Activated naive CD4-positive, alpha-beta T cell treated with anti-CD3 and anti-CD28 coated beads, Interleukin-2, amount 10 ng/mL, durations not matched to agents 7 days and 5 days (primary cell): ENCODE measurements around the gene NCBP3.

Source experiments
- CTCF ChIA-PET: fragments of 350-600 bp; sonication (Branson Sonifier 250); formaldehyde crosslinking; loops from one replicate; lab custom pipeline; 2021; ENCODE audit warnings: antibody characterized with exemption; lab: Charles Lee
- DNase-seq: peaks from one replicate; pipeline ENCODE4 v3.0.0-alpha.2; 2020
- H3K27ac Mint-ChIP-seq: one replicate; pipeline ENCODE4 v1.8.0; 2021; ENCODE audit warnings: mild to moderate bottlenecking, moderate library complexity, mixed read lengths
- H3K27me3 Mint-ChIP-seq: one replicate; pipeline ENCODE4 v1.8.0; 2021; ENCODE audit warnings: mild to moderate bottlenecking, mixed read lengths
- H3K36me3 Mint-ChIP-seq: one replicate; pipeline ENCODE4 v1.8.0; 2021; ENCODE audit warnings: mixed read lengths
- H3K4me1 Mint-ChIP-seq: one replicate; pipeline ENCODE4 v1.8.0; 2021; ENCODE audit warnings: mixed read lengths
- H3K4me3 Mint-ChIP-seq: one replicate; pipeline ENCODE4 v1.8.0; 2021; ENCODE audit warnings: mild to moderate bottlenecking, moderate library complexity, mixed read lengths
- H3K9me3 Mint-ChIP-seq: one replicate; pipeline ENCODE4 v1.8.0; 2021; ENCODE audit warnings: mixed read lengths

Gene NCBP3

DNA sequence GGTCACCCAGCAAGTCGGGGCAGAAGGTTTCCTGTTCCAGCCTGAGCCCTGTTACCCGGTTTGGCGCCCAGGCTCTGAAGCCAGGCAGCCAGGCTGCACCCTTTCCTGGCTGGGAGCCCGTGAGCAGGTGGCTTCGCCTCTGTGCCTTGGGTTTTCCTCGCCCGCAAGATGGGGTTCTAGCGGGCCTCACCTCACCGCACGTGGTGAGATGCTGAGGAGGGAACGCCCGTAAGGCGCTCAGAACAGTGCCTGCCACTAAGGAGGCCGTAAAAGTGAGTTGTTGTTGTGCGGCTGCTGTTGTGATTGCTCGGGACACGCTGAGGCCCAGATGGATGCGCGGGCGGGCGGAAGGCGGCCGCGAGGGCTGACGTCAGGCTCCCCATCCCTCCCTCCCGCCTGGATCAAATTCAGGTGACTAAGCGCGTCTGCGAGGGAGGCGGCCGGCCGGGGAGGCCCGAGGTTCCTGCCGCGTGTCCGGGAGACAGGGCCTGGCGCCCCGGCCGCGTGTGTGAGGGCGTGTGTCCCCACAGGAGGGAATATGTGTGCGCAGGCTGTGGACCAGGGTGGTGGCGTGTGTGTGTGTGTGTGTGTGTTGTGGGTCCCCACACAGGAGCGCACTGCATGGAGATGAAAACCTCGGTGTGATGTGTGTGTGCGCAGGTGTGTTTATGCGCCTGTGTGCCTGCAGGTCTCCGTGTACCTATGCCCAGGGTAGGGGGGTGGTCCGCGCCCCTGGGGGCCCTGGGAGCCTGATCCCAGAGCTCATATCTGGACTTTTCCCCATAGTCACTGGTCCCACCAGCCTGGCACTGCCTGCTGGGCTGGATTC lies 42.5 kb upstream of the NCBP3 start:
- H3K27me3 Mint-ChIP-seq: peaks cover 26% of the 10 kb centered on the region
- no peaks in the 10 kb centered on the region for H3K9me3 Mint-ChIP-seq
- no peaks in the 10 kb centered on the region for H3K36me3 Mint-ChIP-seq
- H3K4me3 Mint-ChIP-seq: no peak overlapping the region
- DNase-seq: no peak
- CTCF ChIA-PET: interaction anchor here (1.1 kb wide), 1 partner anchor 25 kb away, joined by 3 read pairs; no protein-coding TSS in a partner anchor
- peaks cover 42% of the 10 kb centered on the region for H3K4me1 Mint-ChIP-seq
- H3K27ac Mint-ChIP-seq: no peak overlapping the region

- Mint-ChIP-seq H3K4me1 (peaks cover 39% of the 10 kb centered on the region), H3K9me3 (no peaks in the 10 kb centered on the region), H3K4me3 (no peak overlapping the region), H3K27me3 (peaks cover 22% of the 10 kb centered on the region), H3K36me3 (peaks cover 1% of the 10 kb centered on the region), H3K27ac (no peak overlapping the region)
- no peak for DNase-seq
- CTCF ChIA-PET: no interaction called here
Observed at GRCh38 chr17:3887804-3888203, 41.8 kb upstream of the NCBP3 start.

DNA sequence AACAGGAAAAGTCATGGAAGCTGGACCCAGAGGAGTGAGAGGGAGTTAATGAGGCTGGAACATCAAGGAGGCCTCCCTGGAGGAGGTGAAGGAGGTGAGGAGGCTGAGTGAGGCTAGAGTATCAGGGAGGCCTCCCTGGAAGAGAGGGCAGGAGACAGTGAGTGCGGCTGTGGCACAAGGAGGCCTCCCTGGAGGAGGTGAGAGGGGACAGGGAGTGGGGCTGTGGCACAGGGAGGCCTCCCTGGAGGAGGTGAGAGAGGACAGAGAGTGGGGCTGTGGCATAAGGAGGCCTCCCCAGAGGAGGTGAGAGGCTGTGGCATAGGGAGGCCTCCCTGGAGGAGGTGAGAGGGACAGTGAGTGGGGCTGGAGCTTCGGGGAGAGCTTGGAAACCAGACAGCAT lies 41.3 kb upstream of the NCBP3 start:
- Mint-ChIP-seq H3K27me3 (peaks cover 22% of the 10 kb centered on the region), H3K36me3 (peaks cover 1% of the 10 kb centered on the region), H3K4me1 (peaks cover 39% of the 10 kb centered on the region), H3K4me3 (peak overlapping the region; percentile 38), H3K9me3 (no peaks in the 10 kb centered on the region), H3K27ac (peak overlapping the region; percentile 77)
- DNase-seq: no peak
- CTCF ChIA-PET: no interaction called here

GRCh38 chr17:3886776-3887175 lies 40.7 kb upstream of the NCBP3 start:
- peaks cover 17% of the 10 kb centered on the region for H3K27me3 Mint-ChIP-seq
- CTCF ChIA-PET: no interaction called here
- peak overlapping the region; percentile 38 for H3K4me3 Mint-ChIP-seq
- H3K27ac Mint-ChIP-seq: peak overlapping the region; percentile 77
- peaks cover 1% of the 10 kb centered on the region for H3K36me3 Mint-ChIP-seq
- H3K4me1 Mint-ChIP-seq: peaks cover 35% of the 10 kb centered on the region
- DNase-seq: peak; percentile 38
- H3K9me3 Mint-ChIP-seq: no peaks in the 10 kb centered on the region

- no peaks in the 10 kb centered on the region for H3K9me3 Mint-ChIP-seq
- peaks cover 1% of the 10 kb centered on the region for H3K36me3 Mint-ChIP-seq
- CTCF ChIA-PET: no interaction called here
- H3K4me1 Mint-ChIP-seq: peaks cover 27% of the 10 kb centered on the region
- H3K4me3 Mint-ChIP-seq: no peak overlapping the region
- DNase-seq: no peak
- H3K27ac Mint-ChIP-seq: no peak overlapping the region
- H3K27me3 Mint-ChIP-seq: peaks cover 9% of the 10 kb centered on the region
Observed at GRCh38 chr17:3885970-3886369, 39.9 kb upstream of the NCBP3 start.

DNA sequence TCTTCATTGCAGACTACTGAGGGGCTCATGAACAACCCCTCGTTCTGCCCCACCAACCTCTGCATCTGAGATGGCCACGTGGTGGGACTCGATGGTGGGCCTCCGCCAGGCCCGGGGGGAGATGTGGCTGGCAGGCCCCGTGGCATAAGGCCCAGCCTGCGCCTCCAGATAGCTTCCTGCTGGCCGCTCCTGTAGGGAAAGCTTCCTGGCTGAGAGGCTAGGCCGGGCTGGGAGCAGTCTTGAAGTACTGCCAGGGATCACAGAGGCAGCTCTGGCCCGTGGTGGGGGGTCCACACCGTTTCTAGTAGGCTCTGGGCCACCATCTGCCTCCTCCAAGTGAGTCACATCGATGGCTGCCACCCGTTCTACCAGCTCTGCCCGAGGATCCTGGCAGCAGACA lies 39.2 kb upstream of the NCBP3 start:
- no peaks in the 10 kb centered on the region for H3K9me3 Mint-ChIP-seq
- H3K27ac Mint-ChIP-seq: no peak overlapping the region
- CTCF ChIA-PET: interaction anchor here (1.3 kb wide), 1 partner anchor 28 kb away, joined by 4 read pairs; no protein-coding TSS in a partner anchor
- H3K36me3 Mint-ChIP-seq: peaks cover 1% of the 10 kb centered on the region
- H3K4me1 Mint-ChIP-seq: peaks cover 24% of the 10 kb centered on the region
- H3K27me3 Mint-ChIP-seq: peaks cover 2% of the 10 kb centered on the region
- H3K4me3 Mint-ChIP-seq: no peak overlapping the region
- no peak for DNase-seq

DNA sequence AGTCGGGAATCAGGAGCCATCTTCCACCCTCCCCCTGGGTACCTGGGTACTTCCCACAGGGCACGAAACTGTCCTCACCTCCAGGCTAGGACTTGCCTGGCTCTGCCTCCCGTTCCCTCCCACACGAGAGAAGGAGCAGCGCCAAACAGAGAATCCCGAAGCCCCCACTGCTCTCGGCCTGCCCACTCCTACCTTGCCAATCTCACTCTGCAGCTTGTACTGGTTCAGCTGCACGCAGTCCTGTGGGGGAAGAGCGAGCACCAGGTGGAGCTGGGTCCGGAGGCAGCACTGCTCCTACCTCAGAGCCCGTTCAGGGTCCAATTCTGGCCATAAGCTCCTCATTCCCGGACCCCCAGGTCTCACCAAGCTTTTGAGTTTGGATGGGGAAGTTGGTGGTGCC lies 38.1 kb upstream of the NCBP3 start:
- no peaks in the 10 kb centered on the region for H3K27me3 Mint-ChIP-seq
- CTCF ChIA-PET: interaction anchor here (1.3 kb wide), 1 partner anchor 29 kb away, joined by 4 read pairs; no protein-coding TSS in a partner anchor
- no peak for DNase-seq
- peaks cover 23% of the 10 kb centered on the region for H3K4me1 Mint-ChIP-seq
- peaks cover 1% of the 10 kb centered on the region for H3K36me3 Mint-ChIP-seq
- no peak overlapping the region for H3K4me3 Mint-ChIP-seq
- H3K9me3 Mint-ChIP-seq: no peaks in the 10 kb centered on the region
- H3K27ac Mint-ChIP-seq: no peak overlapping the region

- Mint-ChIP-seq H3K27ac (no peak overlapping the region), H3K4me1 (peaks cover 14% of the 10 kb centered on the region), H3K36me3 (peaks cover 1% of the 10 kb centered on the region), H3K9me3 (no peaks in the 10 kb centered on the region), H3K4me3 (no peak overlapping the region), H3K27me3 (no peaks in the 10 kb centered on the region)
- CTCF ChIA-PET: no interaction called here
- DNase-seq: no peak
Observed at GRCh38 chr17:3882276-3882675, 36.2 kb upstream of the NCBP3 start.

GRCh38 chr17:3880983-3881382 lies 34.9 kb upstream of the NCBP3 start:
- no peaks in the 10 kb centered on the region for H3K9me3 Mint-ChIP-seq
- no peak overlapping the region for H3K4me3 Mint-ChIP-seq
- CTCF ChIA-PET: no interaction called here
- no peak for DNase-seq
- H3K27ac Mint-ChIP-seq: no peak overlapping the region
- H3K4me1 Mint-ChIP-seq: peaks cover under 1% of the 10 kb centered on the region
- no peaks in the 10 kb centered on the region for H3K27me3 Mint-ChIP-seq
- H3K36me3 Mint-ChIP-seq: peaks cover 1% of the 10 kb centered on the region

DNA sequence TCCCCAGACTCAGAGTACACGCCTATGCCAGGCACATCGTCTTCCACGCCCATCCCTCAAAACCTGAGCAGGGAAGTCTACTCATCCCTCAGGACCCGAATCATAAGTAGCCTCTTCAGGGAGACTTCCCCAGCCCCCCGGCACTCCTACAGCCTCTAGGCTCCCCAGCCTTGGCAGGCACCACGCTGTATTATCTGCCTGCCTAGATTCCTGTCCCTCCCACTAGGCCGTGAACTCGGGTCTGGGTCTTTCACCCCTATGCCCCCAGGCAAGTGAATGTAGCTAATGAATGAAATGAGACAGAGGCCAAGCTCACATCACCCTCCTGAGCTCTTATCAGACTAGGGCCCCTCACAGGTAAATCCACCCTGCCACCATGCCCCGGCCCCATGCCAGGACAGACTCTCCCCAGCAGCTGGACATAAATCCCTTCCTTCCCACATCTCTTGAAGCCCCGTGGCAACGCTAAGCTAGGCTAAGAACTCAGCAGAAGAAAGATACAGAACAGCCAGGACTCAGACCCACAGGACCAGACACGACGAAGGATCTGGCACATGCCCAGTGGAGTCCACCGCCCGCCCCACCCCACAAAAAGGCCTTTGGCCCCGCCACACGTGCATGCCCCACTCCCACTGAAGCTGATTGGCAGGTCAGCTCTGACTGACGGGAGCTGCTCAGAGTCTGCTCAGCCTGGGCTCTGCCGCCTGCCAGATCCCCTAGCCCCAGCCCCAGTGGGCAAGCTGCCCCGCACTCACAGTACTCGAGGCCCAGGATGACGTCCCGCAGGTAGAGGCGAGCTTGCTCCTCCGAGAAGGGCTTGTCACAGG lies 33.8 kb upstream of the NCBP3 start:
- Mint-ChIP-seq H3K36me3 (peaks cover 1% of the 10 kb centered on the region), H3K4me3 (no peak overlapping the region), H3K4me1 (no peaks in the 10 kb centered on the region), H3K27ac (no peak overlapping the region), H3K9me3 (no peaks in the 10 kb centered on the region), H3K27me3 (no peaks in the 10 kb centered on the region)
- CTCF ChIA-PET: no interaction called here
- DNase-seq: no peak

GRCh38 chr17:3879186-3879585 lies 33.1 kb upstream of the NCBP3 start:
- no peaks in the 10 kb centered on the region for H3K9me3 Mint-ChIP-seq
- no peaks in the 10 kb centered on the region for H3K4me1 Mint-ChIP-seq
- no peaks in the 10 kb centered on the region for H3K27me3 Mint-ChIP-seq
- H3K36me3 Mint-ChIP-seq: peaks cover 1% of the 10 kb centered on the region
- H3K27ac Mint-ChIP-seq: no peak overlapping the region
- CTCF ChIA-PET: no interaction called here
- H3K4me3 Mint-ChIP-seq: no peak overlapping the region
- DNase-seq: no peak

- no peaks in the 10 kb centered on the region for H3K36me3 Mint-ChIP-seq
- H3K9me3 Mint-ChIP-seq: no peaks in the 10 kb centered on the region
- H3K4me1 Mint-ChIP-seq: no peaks in the 10 kb centered on the region
- CTCF ChIA-PET: interaction anchor here (1.4 kb wide), 1 partner anchor 13 kb away, joined by 6 read pairs; no protein-coding TSS in a partner anchor
- no peaks in the 10 kb centered on the region for H3K27me3 Mint-ChIP-seq
- no peak overlapping the region for H3K4me3 Mint-ChIP-seq
- no peak overlapping the region for H3K27ac Mint-ChIP-seq
- DNase-seq: no peak
Observed at GRCh38 chr17:3877220-3877619, 31.2 kb upstream of the NCBP3 start.

DNA sequence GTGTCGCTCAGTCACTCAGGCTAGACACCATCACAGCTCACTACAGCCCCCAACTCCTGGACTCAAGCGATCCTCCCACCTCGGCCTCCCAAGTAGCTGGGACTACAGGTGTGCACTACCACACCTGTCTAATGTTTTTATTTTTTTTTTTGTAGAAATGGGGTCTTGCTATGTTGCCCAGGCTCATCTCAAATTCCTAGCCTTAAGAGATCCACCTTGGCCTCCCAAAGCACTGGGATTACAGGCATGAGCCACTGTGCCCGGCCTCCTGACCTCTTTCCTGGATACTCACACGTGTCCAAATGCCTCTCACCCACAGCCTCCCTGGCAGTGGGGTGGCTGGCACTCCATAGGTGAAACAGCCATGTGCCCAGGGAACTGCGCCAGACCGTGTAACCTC lies 29.3 kb upstream of the NCBP3 start:
- Mint-ChIP-seq H3K27ac (no peak overlapping the region), H3K36me3 (peaks cover 1% of the 10 kb centered on the region), H3K4me3 (no peak overlapping the region), H3K4me1 (peaks cover 6% of the 10 kb centered on the region), H3K27me3 (no peaks in the 10 kb centered on the region), H3K9me3 (no peaks in the 10 kb centered on the region)
- CTCF ChIA-PET: no interaction called here
- DNase-seq: no peak

DNA sequence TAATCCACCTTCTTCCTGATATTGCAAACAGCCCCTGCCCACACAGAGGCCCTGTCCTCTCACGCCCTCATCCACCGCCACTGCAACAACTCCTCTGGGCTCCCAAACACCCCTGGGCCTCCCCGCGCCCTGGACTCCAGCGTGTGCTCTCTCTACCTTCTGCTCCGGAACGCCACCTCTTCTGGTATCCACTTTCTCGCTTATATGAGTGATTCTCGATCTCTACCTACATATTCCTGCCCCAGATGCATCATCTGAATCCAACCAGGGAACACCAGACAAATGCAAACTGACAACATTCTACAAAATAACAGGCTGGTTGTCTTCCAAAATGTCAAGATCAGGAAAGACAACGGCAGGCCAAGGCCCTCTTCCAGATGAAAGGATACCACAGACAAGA lies 27.8 kb upstream of the NCBP3 start:
- CTCF ChIA-PET: no interaction called here
- H3K27me3 Mint-ChIP-seq: no peaks in the 10 kb centered on the region
- H3K27ac Mint-ChIP-seq: no peak overlapping the region
- H3K36me3 Mint-ChIP-seq: peaks cover 1% of the 10 kb centered on the region
- no peak overlapping the region for H3K4me3 Mint-ChIP-seq
- no peak for DNase-seq
- peaks cover 6% of the 10 kb centered on the region for H3K4me1 Mint-ChIP-seq
- no peaks in the 10 kb centered on the region for H3K9me3 Mint-ChIP-seq
